ENCODE results near the gene CD24.

- TF ChIP-seq, protein P1, sequence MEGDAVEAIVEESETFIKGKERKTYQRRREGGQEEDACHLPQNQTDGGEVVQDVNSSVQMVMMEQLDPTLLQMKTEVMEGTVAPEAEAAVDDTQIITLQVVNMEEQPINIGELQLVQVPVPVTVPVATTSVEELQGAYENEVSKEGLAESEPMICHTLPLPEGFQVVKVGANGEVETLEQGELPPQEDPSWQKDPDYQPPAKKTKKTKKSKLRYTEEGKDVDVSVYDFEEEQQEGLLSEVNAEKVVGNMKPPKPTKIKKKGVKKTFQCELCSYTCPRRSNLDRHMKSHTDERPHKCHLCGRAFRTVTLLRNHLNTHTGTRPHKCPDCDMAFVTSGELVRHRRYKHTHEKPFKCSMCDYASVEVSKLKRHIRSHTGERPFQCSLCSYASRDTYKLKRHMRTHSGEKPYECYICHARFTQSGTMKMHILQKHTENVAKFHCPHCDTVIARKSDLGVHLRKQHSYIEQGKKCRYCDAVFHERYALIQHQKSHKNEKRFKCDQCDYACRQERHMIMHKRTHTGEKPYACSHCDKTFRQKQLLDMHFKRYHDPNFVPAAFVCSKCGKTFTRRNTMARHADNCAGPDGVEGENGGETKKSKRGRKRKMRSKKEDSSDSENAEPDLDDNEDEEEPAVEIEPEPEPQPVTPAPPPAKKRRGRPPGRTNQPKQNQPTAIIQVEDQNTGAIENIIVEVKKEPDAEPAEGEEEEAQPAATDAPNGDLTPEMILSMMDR (conservative IDR thresholded peaks at IDR 0.05 in 1 of 2, IDR thresholded peaks at IDR 0.05 in 1 of 2; ENCODE audit: low read depth in 1 of 2, low read length in 2 of 2), result no peak
- no peak for TF ChIP-seq EZH2 (IDR thresholded peaks at IDR 0.05; ENCODE audit: low read length, missing control alignments)
These were observed 51.9 kb downstream of the CD24 start for GRCh38 chr6:106922626-106923025.

Data from fibroblast of lung (primary cell).